K562 (cell line): ENCODE data around the gene MCAT. TPM values are rescaled to one million over a fixed set of nuclear protein-coding genes. Genes with fewer than 3 reads are reported as not detected.

Experiments used
- GATAD2B ChIP-seq: fragments of 450-650 bp; IDR thresholded peaks from 2 replicates; pipeline ENCODE4 v1.6.1; 2017; ENCODE audit warnings: mild to moderate bottlenecking, borderline replicate concordance
- HNRNPLL ChIP-seq: fragments of 200-400 bp; formaldehyde crosslinking; IDR thresholded peaks from 2 replicates; pipeline ENCODE4 v1.6.1; 2017; ENCODE audit warnings: low read length, low read depth, mild to moderate bottlenecking; ENCODE audit not compliant: poor library complexity, severe bottlenecking
- POLR2G ChIP-seq: fragments of 200-400 bp; formaldehyde crosslinking; IDR thresholded peaks from 2 replicates; pipeline ENCODE4 v1.6.1; 2017; ENCODE audit warnings: low read depth, mild to moderate bottlenecking, antibody characterized with exemption, low read length, moderate library complexity
- RBBP5 ChIP-seq: fragments of 200-600 bp; sonication (generic); IDR thresholded peaks from 2 replicates; pipeline ENCODE4 v1.6.1; 2012; ENCODE audit warnings: borderline replicate concordance, mild to moderate bottlenecking, low read length, control low read depth, inconsistent platforms; ENCODE audit not compliant: insufficient read depth, poor library complexity, severe bottlenecking
- SFPQ ChIP-seq: fragments of 200-400 bp; formaldehyde crosslinking; IDR thresholded peaks from 2 replicates; pipeline ENCODE4 v1.6.1; 2017; ENCODE audit warnings: mild to moderate bottlenecking, low read depth, low read length, moderate library complexity
- ZNF586 ChIP-seq: fragments of 450-650 bp; formaldehyde crosslinking; conservative IDR thresholded peaks from 2 replicates; pipeline ENCODE4 v1.4.0; 2020; ENCODE audit warnings: mild to moderate bottlenecking, moderate library complexity
- polyA plus RNA-seq, 8 experiments: library from polyadenylated mRNA; depleted of rRNA in 4 of 8; stranded (reverse) in 5 of 8; unstranded in 3 of 8; fragments of >200 nt; fragmentation: Nextera tagmentation in 2 of 8; fragmentation: Illumina TruSeq in 1 of 8; extraction: Ambion mirVana in 2 of 8; extraction: Trizol in 1 of 8; gene quantifications; 2 replicates each; pipeline versions ENCODE4 v1.2.1 to v1.2.3, GENCODE V29; 2011 to 2014; ENCODE audit warnings: inconsistent platforms in 1 of 8, missing spikeins in 1 of 8
- total RNA-seq, 7 experiments: library from RNA; depleted of rRNA in 6 of 7; stranded (reverse); fragments of >200 nt in 6 of 7; fragmentation: Illumina TruSeq in 2 of 7; extraction: Trizol in 2 of 7; gene quantifications; 2 replicates each; pipeline versions ENCODE4 v1.2.1 to v1.2.3, GENCODE V29; 2011 to 2021; ENCODE audit warnings: low replicate concordance in 1 of 7
- TF ChIP-seq, protein P1 (sequence below): sonication (generic); formaldehyde crosslinking; IDR thresholded peaks from 2 replicates; pipeline ENCODE4 v1.8.1; 2023; ENCODE audit warnings: mild to moderate bottlenecking, missing genetic modification reagents
- TF ChIP-seq, protein P2 (sequence below): fragments of 200-600 bp; sonication (generic); IDR thresholded peaks from one replicate; pipeline ENCODE4 v1.6.1; 2012; ENCODE audit warnings: mild to moderate bottlenecking, low read depth, low read length, inconsistent platforms

MCAT gene
- total and polyA plus RNA-seq, 9 of the 15 experiments (the other 6 are each of a cell fraction or from before 2014, with no cell fraction given), result 3.3 to 27.8 (median 13.9) TPM

DNA sequence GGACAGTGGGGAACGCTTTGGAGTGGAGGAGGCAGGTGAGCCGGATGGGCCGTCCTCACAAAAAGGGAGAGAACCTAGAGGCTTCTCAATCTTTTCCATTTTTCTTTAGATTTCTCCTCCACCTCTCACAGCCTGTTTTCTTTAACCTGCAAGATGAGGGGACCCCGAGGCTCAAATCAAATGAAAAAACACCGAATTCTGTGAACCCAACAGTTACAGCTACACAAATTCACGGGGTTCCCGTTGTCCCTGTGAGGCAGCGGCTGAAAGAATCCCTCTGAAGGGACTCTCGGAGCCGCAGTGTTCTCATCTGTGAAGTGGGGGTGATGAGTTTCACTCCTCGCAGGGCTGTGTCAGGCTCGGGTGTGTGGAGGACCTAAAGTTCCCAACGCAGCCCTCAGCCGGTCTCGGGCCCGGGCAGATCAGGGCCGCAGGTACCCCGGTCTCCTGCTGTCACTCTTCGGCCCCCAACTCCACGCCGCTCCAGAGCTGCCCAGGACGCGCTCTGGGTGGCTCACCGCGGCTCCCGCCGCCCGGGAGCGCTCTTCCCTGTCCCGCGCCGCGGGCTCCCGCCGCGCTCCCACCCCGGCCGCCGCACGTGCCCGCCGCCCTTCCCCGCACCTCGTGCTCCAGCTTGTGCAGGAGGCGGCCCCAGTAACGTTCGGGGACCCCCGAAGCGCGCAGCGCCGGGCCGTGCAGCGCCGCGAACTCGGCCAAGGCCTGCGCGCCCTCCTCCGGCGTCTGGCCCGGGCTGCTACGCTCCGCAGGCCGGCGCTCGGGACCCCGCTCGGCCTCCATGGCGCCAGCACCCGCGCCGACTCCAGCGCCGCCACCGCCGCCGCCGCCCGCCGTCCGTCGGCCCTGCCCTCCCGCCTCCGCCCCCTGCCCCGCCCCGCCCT, 43.3 kb upstream of the MCAT start, which contains the start of gene TTLL12 (continued):
- TF ChIP-seq POLR2G (peak; percentile 83), SFPQ (no peak), GATAD2B (peak; percentile 61), HNRNPLL (no peak), ZNF586 (no peak), RBBP5 (peak; percentile 47)
- TF ChIP-seq, protein P1, sequence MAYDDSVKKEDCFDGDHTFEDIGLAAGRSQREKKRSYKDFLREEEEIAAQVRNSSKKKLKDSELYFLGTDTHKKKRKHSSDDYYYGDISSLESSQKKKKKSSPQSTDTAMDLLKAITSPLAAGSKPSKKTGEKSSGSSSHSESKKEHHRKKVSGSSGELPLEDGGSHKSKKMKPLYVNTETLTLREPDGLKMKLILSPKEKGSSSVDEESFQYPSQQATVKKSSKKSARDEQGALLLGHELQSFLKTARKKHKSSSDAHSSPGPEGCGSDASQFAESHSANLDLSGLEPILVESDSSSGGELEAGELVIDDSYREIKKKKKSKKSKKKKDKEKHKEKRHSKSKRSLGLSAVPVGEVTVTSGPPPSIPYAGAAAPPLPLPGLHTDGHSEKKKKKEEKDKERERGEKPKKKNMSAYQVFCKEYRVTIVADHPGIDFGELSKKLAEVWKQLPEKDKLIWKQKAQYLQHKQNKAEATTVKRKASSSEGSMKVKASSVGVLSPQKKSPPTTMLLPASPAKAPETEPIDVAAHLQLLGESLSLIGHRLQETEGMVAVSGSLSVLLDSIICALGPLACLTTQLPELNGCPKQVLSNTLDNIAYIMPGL (CRISPR knock-in tag), result no peak
- TF ChIP-seq, protein P2, sequence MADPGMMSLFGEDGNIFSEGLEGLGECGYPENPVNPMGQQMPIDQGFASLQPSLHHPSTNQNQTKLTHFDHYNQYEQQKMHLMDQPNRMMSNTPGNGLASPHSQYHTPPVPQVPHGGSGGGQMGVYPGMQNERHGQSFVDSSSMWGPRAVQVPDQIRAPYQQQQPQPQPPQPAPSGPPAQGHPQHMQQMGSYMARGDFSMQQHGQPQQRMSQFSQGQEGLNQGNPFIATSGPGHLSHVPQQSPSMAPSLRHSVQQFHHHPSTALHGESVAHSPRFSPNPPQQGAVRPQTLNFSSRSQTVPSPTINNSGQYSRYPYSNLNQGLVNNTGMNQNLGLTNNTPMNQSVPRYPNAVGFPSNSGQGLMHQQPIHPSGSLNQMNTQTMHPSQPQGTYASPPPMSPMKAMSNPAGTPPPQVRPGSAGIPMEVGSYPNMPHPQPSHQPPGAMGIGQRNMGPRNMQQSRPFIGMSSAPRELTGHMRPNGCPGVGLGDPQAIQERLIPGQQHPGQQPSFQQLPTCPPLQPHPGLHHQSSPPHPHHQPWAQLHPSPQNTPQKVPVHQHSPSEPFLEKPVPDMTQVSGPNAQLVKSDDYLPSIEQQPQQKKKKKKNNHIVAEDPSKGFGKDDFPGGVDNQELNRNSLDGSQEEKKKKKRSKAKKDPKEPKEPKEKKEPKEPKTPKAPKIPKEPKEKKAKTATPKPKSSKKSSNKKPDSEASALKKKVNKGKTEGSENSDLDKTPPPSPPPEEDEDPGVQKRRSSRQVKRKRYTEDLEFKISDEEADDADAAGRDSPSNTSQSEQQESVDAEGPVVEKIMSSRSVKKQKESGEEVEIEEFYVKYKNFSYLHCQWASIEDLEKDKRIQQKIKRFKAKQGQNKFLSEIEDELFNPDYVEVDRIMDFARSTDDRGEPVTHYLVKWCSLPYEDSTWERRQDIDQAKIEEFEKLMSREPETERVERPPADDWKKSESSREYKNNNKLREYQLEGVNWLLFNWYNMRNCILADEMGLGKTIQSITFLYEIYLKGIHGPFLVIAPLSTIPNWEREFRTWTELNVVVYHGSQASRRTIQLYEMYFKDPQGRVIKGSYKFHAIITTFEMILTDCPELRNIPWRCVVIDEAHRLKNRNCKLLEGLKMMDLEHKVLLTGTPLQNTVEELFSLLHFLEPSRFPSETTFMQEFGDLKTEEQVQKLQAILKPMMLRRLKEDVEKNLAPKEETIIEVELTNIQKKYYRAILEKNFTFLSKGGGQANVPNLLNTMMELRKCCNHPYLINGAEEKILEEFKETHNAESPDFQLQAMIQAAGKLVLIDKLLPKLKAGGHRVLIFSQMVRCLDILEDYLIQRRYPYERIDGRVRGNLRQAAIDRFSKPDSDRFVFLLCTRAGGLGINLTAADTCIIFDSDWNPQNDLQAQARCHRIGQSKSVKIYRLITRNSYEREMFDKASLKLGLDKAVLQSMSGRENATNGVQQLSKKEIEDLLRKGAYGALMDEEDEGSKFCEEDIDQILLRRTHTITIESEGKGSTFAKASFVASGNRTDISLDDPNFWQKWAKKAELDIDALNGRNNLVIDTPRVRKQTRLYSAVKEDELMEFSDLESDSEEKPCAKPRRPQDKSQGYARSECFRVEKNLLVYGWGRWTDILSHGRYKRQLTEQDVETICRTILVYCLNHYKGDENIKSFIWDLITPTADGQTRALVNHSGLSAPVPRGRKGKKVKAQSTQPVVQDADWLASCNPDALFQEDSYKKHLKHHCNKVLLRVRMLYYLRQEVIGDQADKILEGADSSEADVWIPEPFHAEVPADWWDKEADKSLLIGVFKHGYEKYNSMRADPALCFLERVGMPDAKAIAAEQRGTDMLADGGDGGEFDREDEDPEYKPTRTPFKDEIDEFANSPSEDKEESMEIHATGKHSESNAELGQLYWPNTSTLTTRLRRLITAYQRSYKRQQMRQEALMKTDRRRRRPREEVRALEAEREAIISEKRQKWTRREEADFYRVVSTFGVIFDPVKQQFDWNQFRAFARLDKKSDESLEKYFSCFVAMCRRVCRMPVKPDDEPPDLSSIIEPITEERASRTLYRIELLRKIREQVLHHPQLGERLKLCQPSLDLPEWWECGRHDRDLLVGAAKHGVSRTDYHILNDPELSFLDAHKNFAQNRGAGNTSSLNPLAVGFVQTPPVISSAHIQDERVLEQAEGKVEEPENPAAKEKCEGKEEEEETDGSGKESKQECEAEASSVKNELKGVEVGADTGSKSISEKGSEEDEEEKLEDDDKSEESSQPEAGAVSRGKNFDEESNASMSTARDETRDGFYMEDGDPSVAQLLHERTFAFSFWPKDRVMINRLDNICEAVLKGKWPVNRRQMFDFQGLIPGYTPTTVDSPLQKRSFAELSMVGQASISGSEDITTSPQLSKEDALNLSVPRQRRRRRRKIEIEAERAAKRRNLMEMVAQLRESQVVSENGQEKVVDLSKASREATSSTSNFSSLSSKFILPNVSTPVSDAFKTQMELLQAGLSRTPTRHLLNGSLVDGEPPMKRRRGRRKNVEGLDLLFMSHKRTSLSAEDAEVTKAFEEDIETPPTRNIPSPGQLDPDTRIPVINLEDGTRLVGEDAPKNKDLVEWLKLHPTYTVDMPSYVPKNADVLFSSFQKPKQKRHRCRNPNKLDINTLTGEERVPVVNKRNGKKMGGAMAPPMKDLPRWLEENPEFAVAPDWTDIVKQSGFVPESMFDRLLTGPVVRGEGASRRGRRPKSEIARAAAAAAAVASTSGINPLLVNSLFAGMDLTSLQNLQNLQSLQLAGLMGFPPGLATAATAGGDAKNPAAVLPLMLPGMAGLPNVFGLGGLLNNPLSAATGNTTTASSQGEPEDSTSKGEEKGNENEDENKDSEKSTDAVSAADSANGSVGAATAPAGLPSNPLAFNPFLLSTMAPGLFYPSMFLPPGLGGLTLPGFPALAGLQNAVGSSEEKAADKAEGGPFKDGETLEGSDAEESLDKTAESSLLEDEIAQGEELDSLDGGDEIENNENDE, result no peak
